Astrocyte of the spinal cord (primary cell): ENCODE data around the gene CATSPER4.

Experiments used
- DNase-seq: peaks from one replicate; pipeline ENCODE4 v3.0.0; 2011; ENCODE audit warnings: low read depth, low spot score
- H3K4me3 ChIP-seq: 2 replicates; pipeline ENCODE4 v1.5.1; 2011; ENCODE audit warnings: low read depth, mild to moderate bottlenecking, low read length, moderate library complexity
- CTCF ChIP-seq: IDR thresholded peaks from 2 replicates; pipeline ENCODE4 v1.5.1; 2012; ENCODE audit warnings: low read depth, mild to moderate bottlenecking, low read length, inconsistent platforms
- in situ Hi-C: cut with HindIII; loops from 2 replicates; pipeline ENCODE4 v1.10.0; 2017; ENCODE audit warnings: low sequenced_read_pairs

The CATSPER4 gene

GRCh38 chr1:26239936-26240335 is 49.5 kb downstream of the CATSPER4 start:
- no peak for TF ChIP-seq CTCF
- DNase-seq, result peak; percentile 37
- in situ Hi-C loops, result no loop called here
- no peak overlapping the region for H3K4me3 ChIP-seq
